Measurements from ENCODE around the gene RGCC.

RGCC gene

GRCh38 chr13:41460074-41460465 lies 2.7 kb downstream of the RGCC start:
- Histone ChIP-seq H3K4me3 (ENCODE audit: low read depth in 1 of 2, low read length in 1 of 2) (no peak overlapping the region), H3K4me1 (ENCODE audit: control insufficient read depth in 1 of 2, insufficient read depth in 1 of 2, low read depth in 1 of 2, low read length in 1 of 2) (peaks cover 73 to 75% of the 10 kb centered on the region in 2 experiments), H3K36me3 (no peaks in the 10 kb centered on the region), H3K9me3 (no peaks in the 10 kb centered on the region), H3K27ac (peak overlapping the region; percentile 57), H3K27me3 (peaks cover 23% of the 10 kb centered on the region)
- TF ChIP-seq CTCF (IDR thresholded peaks at IDR 0.05), result no peak

- Histone ChIP-seq H3K36me3 (no peaks in the 10 kb centered on the region), H3K4me1 (ENCODE audit: control insufficient read depth in 1 of 2, insufficient read depth in 1 of 2, low read depth in 1 of 2, low read length in 1 of 2) (peaks cover 76 to 82% of the 10 kb centered on the region in 2 experiments), H3K27ac (peak overlapping the region; percentile 24), H3K27me3 (peaks cover 15% of the 10 kb centered on the region), H3K4me3 (ENCODE audit: low read depth in 1 of 2, low read length in 1 of 2) (no peak overlapping the region), H3K9me3 (no peaks in the 10 kb centered on the region)
- no peak for TF ChIP-seq CTCF (IDR thresholded peaks at IDR 0.05)
These were observed 3.6 kb downstream of the RGCC start for GRCh38 chr13:41460930-41461329.

- H3K27ac ChIP-seq, result peak overlapping the region; percentile 63
- H3K4me1 ChIP-seq (ENCODE audit: control insufficient read depth in 1 of 2, insufficient read depth in 1 of 2, low read depth in 1 of 2, low read length in 1 of 2), result peaks cover 75 to 79% of the 10 kb centered on the region in 2 experiments
- H3K36me3 ChIP-seq, result no peaks in the 10 kb centered on the region
- H3K27me3 ChIP-seq, result peaks cover 8% of the 10 kb centered on the region
- no peak for TF ChIP-seq CTCF (IDR thresholded peaks at IDR 0.05)
- H3K9me3 ChIP-seq, result no peaks in the 10 kb centered on the region
- H3K4me3 ChIP-seq (ENCODE audit: low read depth in 1 of 2, low read length in 1 of 2), result no peak overlapping the region
These were observed 4.3 kb downstream of the RGCC start for GRCh38 chr13:41461527-41462139.

- Histone ChIP-seq H3K27me3 (no peaks in the 10 kb centered on the region), H3K4me1 (ENCODE audit: control insufficient read depth in 1 of 2, insufficient read depth in 1 of 2, low read depth in 1 of 2, low read length in 1 of 2) (peaks cover 70 to 74% of the 10 kb centered on the region in 2 experiments), H3K27ac (peak overlapping the region; percentile 63), H3K36me3 (peaks cover 5% of the 10 kb centered on the region), H3K4me3 (ENCODE audit: low read depth in 1 of 2, low read length in 1 of 2) (no peak overlapping the region), H3K9me3 (no peaks in the 10 kb centered on the region)
- no peak for TF ChIP-seq CTCF (IDR thresholded peaks at IDR 0.05)
These were observed 5.1 kb downstream of the RGCC start for GRCh38 chr13:41462427-41462826.

GRCh38 chr13:41463838-41464602 lies 6.7 kb downstream of the RGCC start:
- no peaks in the 10 kb centered on the region for H3K27me3 ChIP-seq
- peaks cover 20% of the 10 kb centered on the region for H3K36me3 ChIP-seq
- peaks cover 57 to 66% of the 10 kb centered on the region in 2 experiments for H3K4me1 ChIP-seq (ENCODE audit: control insufficient read depth in 1 of 2, insufficient read depth in 1 of 2, low read depth in 1 of 2, low read length in 1 of 2)
- no peak overlapping the region for H3K4me3 ChIP-seq (ENCODE audit: low read depth in 1 of 2, low read length in 1 of 2)
- no peak for TF ChIP-seq CTCF (IDR thresholded peaks at IDR 0.05)
- no peaks in the 10 kb centered on the region for H3K9me3 ChIP-seq
- peak overlapping the region; percentile 63 for H3K27ac ChIP-seq
